HG03025 (cell line): Measurements from ENCODE around the gene LRRC56.

Experiments
- ATAC-seq: cut with Tn5 transposase; IDR thresholded peaks from one replicate; pipeline ENCODE4 v1.9.1; 2021; ENCODE audit warnings: mild to moderate bottlenecking, moderate library complexity; ENCODE audit not compliant: unreplicated experiment, low FRiP score

LRRC56 gene

DNA sequence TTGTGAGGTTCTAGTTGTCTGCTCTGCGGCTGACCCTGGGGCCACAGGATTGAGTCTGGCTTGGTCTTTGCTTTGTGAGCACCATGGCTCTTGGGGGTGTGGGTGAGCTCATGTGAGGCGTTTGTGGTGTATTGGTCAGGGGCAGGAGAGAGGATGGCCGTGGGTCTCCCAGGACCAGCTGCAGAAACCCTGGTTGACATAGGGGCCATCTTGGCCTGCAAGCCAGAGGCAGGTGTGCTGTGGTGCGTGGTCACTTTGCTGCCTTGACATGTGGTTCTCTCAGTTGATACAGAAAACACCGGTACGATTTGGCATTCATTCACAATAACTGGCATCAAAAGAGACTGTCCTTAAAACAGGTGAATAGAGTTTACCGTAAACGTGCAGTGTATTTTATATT is 50.2 kb downstream of the LRRC56 start:
- ATAC-seq = no peak

DNA sequence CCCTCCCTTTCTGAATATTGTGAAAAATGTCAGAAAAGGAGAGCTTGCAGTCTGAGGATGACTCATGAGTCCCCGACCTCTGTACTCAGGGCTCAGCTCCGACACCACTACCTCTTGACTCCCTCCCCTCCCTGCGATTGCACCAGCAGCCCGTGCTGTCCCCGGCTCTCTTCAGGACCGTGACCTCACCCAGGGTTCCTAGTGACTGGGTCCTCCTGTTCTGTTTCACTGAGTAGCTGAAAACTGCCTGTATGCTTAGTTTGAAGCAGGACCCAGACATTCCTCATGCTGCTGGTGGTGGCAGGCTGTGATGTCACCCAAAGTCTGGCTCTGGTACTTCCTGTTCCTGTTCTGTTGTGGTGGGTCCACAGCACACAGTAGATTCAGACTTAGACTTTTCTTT is 50.7 kb downstream of the LRRC56 start:
- no peak for ATAC-seq

DNA sequence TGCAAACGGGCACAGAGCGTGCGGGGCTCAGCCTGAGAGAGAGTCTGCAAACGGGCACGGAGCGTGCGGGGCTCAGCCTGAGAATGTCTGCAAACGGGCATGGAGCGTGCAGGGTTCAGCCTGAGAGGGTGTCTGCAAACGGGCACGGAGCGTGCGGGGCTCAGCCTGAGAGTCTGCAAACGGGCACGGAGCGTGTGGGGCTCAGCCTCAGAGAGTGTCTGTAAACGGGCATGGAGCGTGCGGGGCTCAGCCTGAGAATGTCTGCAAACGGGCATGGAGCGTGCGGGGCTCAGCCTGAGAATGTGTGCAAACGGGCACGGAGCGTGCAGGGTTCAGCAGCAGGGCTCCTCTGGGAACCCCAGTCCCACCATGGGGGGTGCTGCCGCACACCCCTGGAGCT is 52.5 kb downstream of the LRRC56 start:
- no peak for ATAC-seq

DNA sequence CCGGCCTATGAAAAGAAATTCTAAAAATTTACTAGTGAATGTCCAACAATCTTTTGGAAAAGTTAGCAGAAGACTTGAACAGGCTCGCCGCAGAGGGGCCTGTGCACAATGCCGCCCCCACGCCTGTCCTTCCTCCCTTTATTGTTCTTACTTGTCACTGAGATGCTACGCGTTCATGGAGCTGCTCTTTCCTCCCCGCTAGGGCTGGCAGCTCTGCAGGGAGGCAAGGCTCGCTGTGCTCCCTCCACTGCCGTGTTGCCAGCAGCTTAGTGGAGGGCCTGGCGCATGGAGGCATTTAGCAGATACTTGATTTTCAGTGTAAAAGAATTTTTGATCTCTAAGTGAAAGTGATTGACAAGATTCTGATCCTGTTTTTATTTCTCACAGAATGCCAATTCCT is 53.7 kb downstream of the LRRC56 start:
- no peak for ATAC-seq

GRCh38 chr11:592501-592900 is 55.2 kb downstream of the LRRC56 start:
- ATAC-seq = no peak

DNA sequence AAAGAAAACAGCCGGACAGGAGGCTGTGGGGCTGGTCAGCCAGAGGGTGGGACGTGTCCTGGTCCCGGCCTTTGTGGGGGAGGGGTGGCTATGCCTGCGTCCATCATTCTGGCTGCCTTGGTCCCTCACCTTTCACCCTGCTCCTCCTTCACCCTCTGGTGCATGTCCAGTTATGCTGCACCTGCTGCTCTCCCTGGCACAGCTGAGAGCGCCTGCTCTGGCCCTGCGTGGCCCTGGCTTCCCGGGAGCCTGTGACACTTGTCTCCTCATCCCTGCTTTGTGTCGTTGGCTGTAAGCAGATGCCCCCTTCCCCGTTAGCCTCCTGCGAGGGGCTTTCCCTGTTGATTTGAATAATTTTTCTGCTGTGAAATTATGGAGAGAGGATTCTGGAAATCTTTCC is 55.6 kb downstream of the LRRC56 start:
- ATAC-seq = no peak

DNA sequence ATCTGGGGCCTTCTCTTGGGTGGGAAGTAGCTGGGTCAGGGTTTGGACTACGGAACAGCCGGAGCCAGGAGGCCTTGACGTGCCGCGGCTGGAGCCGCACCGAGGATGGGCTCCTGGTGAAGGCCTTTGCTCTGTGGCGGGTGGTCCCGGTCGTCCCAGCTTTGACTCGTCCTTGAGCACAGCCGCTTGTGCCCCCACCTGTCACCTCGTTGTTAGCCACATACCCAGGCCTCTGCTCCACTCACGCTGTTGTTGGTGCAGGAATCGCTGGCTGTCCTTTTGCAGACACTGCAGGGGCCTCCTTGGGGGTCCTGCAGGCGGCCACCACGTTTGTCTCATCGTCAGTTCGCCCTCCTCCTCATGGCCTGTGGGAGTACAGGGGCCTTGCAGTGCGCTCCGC is 56.0 kb downstream of the LRRC56 start:
- no peak for ATAC-seq

- no peak for ATAC-seq
Observed at GRCh38 chr11:595400-595799, 58.1 kb downstream of the LRRC56 start.

- no peak for ATAC-seq
Observed at GRCh38 chr11:596374-596773, 59.0 kb downstream of the LRRC56 start.

DNA sequence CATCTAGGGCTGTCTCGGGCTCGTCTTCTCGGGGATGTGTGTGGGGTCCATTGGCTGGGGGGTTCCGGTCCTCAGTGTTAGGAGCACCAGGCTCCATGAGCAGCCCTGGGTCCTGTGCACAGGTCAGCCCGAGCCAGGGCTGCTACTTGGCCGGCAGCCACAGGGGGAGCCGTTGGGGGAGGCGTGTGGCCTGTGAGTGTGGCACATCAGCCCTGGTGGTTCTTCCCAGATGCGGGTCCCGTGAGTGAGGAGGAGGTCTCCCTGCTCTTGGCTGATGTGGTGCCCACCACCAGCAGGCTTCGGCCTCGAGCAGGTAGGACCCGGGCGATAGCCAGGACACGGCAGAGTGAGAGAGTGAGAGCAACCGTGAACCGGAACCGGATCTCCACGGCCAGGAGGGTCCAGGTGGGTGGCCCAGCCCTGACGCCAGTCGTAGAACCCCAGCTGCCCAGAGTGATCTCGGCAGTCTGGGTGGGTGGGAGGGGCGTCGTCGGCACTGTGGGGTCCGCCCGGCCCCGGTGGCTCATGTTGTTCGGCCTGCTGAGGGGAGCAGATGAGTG is 59.9 kb downstream of the LRRC56 start:
- no peak for ATAC-seq

DNA sequence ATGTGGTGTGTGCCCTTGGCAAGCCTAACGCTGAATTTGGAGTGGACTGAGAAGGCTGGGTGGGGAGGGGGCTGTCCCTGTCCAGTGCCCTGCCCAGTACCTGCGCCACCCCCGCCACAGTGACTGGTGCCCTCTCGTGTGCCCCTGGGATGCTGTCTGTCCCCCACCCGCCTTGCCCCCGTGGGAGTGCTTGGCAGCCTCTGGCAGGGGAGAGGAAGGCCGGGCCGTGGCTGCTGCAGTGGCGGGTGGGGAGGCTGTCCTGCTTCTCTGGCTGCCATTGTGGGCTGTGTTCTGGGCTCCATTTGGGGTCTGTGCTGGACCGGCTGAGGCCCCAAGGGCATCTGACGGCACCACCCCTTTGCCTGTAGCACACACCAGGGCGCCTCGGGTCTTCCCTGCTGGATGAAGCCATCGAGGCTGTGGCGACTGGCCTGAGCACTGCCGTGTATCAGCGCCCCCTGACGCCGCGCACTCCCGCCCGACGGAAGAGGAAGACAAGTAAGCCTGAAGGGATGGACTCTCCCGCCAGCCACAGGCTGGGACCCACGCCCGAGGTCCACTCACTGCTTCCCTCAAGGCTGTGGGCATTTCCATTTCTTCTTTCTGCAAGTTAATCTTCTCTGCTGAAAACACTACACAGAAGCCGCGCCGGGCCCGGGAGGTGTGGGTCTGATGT is 60.8 kb downstream of the LRRC56 start:
- ATAC-seq = no peak

GRCh38 chr11:601573-602245 is 64.4 kb downstream of the LRRC56 start:
- no peak for ATAC-seq

DNA sequence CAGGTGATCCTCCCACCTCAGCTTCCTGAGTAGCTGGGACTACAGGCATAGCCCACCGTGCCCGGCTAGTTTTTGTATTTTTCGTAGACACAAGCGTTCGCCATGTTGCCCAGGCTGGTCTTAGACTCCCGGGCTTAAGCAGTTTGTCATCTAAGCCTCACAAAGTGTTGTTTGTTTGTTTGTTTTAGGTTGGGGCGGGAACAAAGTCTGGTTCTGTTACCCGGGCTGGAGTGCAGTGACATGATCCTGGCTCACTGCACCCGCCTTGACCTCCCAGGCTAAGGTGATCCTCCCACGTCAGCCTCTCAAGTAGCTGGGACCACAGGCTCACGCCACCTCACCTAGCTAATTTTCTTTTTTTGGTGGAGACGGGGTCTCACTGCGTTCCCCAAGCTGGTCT is 65.8 kb downstream of the LRRC56 start:
- ATAC-seq = no peak
